ENCODE data around the gene KCP.

The KCP gene

GRCh38 chr7:128906766-128907559 lies 3.5 kb downstream of the KCP start:
- no peak for DNase-seq (ENCODE audit: low read depth, low spot score)

DNA sequence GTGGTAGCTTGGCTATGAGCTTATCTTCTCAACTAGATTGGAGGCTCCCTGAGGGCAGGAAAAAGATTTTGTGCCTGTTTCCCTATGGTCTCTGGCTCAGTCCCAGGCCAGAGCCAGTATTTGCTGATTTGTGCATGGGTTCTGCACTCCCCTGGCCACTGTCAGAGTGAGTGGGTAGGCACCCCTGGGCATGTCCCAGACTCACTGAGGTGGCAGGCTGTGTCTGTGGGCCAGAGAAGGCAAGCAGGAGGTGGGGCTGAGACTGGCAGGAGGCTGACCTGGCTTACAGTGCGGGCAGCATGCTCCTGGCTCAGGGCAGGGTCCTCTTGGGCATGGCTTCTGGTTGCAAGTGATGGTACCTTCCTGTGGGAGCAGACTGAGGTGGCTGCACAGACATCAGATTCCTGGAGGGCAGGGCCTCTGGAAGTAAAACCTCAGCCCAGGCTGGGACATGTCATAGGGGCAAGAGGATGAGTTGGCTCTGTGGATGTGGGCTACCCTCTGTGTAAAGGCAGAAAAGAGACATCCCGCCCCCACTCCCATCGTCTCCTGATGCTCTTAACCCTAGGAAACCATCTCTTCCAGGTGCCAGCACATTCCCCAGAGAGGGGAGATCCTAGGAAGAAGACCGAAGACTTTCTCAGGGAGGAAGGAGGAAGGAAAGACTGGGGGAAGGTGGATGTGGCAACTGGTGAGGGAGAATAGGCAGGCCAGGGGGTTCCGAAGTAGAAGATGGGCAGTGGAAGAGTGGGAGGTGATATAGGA lies 4.3 kb downstream of the KCP start:
- DNase-seq (ENCODE audit: low read depth, low spot score), result no peak

DNA sequence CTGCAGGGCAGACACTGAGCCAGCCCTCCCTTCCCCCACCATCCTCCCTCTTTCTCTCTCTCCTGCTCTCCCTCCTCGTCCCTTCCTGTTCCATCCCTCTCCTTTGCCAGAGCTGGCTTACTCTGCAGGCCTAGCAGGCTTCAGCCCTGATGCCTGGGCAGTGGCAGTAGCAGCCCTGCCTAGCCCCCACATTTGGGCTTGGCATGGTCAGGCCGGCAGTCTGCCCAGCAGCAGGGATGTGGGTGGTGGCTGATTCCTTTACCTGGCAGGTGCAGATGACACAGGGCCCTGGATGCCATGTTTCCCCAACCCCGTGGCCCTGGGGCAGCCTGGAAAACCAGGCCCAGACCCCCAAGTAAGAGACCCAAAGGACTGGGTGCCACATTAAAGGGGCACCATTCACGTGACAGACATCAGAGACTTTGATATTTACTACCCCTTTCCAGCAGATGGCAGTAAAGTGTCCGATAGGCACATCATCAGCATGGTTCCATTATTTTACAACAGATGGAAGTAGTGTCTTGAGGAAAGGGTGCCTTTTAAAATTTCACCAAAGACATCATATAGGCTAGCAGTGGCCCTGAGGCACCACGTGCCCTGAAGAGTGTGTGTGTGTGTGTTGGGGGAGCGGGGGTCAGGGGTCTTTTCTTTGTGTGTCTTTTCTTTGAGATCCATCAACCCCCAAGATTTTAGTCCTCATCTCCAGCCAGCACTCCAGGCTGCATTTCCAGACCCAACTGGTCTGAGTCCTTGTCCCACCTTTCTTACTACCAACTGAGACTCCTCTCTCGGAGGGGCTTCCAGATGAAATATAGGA lies 5.9 kb downstream of the KCP start:
- no peak for DNase-seq (ENCODE audit: low read depth, low spot score)

DNA sequence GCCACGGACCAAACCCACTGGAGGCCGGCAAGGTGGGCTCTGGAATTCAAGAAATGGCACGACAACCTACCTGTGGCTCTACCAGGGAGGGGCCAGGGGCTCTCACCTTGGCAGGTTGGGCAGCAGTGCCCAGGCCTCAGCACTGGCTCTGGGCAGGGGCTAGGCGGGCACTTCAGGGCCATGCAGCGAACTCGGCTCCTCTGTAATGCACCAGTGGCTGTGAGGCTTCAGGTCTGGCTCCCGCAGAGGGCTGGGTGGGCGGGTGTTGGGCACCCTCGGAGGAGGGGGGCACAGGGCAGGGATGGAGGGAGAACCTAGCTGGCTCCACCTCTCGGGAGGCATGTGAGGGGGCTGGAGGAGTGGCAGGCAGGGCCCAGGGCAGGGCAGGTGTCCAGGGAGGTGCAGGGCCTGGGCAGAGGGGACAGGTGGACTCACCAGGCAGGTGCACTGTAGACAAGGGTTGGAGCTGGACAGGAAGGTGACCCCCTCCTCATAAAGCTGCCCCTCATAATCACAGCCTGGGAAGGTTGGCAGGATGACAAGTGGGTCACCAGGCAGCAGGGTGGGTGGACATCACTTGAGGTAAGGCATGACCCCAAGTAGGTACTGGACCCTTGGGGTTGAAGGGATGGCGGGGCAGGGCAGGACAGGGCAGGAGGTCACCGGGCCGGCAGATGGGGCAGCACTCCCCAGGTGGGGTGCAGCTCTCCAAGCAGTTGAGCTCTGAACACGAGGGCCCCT lies 6.7 kb downstream of the KCP start:
- DNase-seq (ENCODE audit: low read depth, low spot score), result no peak

DNA sequence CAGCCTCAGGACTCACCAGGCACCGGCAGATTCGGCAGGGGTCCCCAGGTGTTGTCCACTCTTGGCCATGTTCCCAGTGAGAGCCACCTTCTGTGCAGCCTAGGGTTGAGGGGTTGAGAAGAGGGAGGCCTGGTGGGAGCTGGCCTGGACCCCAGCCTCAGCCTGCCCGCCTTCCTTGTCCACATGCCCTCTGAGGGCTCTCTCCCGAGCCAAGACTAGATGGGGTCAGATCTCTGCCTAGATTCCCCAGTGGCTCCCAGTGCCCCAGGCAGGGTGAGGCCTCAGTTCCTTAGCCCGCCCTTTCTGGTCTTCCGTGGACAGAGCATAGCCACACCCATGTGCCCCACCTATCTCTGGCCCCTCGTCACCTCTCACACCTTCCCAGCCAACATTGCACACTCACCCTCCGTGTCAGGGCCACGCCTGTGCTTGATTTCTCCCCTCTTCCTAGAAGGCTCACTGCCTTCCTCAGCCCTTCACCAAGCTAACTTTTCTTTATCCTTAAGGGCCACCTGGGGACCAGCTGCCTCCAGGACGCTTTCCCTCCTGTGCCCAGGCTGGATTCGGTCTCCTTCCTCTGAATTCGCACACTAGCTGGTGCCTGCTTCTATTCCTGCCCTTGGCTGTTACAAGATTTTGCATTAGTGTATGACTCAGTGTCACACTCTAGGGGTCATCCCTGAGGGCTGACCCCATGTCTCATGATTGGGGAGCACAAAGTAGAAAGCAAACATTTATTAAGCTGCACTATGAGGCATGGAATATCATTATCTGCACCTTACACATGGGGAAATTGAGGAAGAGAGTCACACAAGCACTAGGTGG lies 7.5 kb downstream of the KCP start:
- DNase-seq (ENCODE audit: low read depth, low spot score), result no peak

- DNase-seq (ENCODE audit: low read depth, low spot score), result no peak
These were observed 10.3 kb downstream of the KCP start for GRCh38 chr7:128900237-128900636.

GRCh38 chr7:128899392-128899791 lies 11.1 kb downstream of the KCP start:
- DNase-seq (ENCODE audit: low read depth, low spot score), result no peak

DNA sequence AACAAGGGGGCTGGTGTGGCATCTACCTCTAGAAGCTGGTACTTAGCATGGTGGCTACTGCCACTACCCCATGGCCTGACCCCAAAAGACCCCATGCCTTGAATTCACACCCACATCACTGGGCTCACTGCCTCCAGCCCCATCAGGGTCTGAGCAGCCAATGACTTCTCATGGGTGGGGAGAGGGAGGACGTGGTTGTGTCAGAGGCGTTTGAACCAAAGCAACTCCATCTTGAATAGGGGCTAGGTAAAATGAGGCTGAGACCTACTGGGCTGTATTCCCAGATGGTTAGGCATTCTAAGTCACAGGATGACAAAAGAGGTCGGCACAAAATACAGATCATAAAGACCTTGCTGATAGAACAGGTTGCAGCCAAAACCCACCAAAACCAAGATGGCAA lies 15.2 kb downstream of the KCP start:
- no peak for DNase-seq (ENCODE audit: low read depth, low spot score)

DNA sequence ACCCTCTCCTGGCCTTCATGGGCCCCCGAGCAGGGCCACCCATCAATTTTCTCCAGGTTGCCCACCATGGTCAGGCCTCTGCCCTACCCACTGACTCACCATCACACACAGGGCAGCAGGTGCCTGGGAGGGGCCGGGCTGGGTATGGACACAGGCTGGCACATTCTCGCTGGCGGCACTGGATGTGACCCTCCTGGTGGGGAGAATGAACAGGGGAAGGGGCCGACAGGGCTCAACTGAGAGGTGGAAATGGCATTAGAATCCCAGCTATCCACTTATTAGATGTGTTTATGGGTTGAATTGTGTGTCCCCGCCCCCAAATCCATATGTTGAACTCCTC lies 16.4 kb downstream of the KCP start:
- DNase-seq (ENCODE audit: low read depth, low spot score), result no peak

DNA sequence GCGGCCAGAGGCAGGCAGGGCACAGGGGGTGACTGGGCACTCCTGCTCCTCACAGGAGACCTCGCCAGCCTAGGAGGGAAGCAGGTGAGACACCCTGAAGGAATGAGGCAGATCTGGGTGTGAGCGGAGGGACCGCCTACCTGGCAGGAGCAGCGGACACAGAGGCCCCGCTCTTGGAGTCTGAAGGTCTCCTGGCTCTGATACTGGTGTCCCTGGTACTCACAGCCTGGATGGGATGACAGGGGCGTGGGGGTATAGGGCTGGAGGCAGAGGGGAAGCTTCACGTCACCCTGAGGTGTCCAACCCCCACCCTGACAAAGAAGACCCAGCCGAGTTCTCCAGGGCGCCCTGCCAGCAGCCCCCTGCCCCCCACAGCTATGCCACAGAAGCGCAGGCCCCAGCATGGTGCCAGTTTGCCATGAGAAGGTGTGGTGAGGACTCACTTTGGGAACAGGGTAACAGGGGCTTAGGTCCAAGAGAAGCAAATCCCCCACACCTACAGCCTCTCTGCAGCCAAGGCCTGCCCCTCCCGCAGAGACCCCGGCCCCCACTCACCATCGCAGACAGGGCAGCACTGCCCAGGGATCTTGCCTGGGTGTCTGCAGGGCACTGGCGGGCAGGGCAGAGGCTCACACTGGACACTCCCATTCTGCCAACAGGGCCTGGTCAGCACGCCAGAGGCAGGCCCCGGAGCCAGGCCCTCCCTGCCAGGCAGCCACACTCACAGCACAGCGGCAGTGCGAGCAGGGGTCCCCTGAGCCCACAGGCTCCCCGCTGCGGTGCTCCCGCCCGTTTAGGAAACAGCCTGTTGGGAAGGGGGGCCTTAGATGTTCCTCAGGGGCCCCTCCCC lies 17.0 kb downstream of the KCP start:
- DNase-seq (ENCODE audit: low read depth, low spot score), result no peak

GRCh38 chr7:128892521-128893250 lies 17.8 kb downstream of the KCP start:
- DNase-seq (ENCODE audit: low read depth, low spot score), result no peak

- DNase-seq (ENCODE audit: low read depth, low spot score), result no peak
These were observed 18.6 kb downstream of the KCP start for GRCh38 chr7:128891942-128892269.

GRCh38 chr7:128891110-128891941 lies 19.2 kb downstream of the KCP start:
- no peak for DNase-seq (ENCODE audit: low read depth, low spot score)

GRCh38 chr7:128890306-128891109 lies 20.0 kb downstream of the KCP start:
- no peak for DNase-seq (ENCODE audit: low read depth, low spot score)

- no peak for DNase-seq (ENCODE audit: low read depth, low spot score)
These were observed 21.4 kb downstream of the KCP start for GRCh38 chr7:128889121-128889520.

DNA sequence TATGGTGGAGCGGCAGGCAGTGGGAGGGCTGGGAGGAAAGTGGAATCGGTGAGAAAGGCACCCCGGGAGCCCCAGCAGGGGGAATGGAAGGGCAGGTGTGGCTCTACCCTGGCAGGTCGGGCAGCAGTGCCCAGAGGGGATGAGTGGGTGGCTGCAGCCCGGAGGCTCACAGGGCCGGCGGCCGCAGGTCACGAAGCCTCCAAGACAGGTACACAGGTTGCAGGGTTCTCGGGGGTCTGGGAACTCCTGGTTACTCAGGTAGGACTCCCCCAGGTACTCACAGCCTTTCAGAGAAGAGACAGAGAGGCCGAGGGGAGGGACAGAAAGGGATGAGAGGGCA lies 21.8 kb downstream of the KCP start:
- no peak for DNase-seq (ENCODE audit: low read depth, low spot score)

GRCh38 chr7:128888039-128888755 lies 22.3 kb downstream of the KCP start:
- no peak for DNase-seq (ENCODE audit: low read depth, low spot score)
